ENCODE results near the gene IQCC.
A peak's percentile ranks its signal among the peaks of the same experiment; 100 is the strongest.

IQCC gene

GRCh38 chr1:32220746-32221580 is 15.5 kb downstream of the IQCC start:
- Histone ChIP-seq H4K20me1 (ENCODE audit: insufficient read depth, low read length) (no peaks in the 10 kb centered on the region), H3K79me2 (ENCODE audit: insufficient read depth, low read length) (peaks cover 15% of the 10 kb centered on the region), H3F3A (ENCODE audit: insufficient read depth, low read length) (no peaks in the 10 kb centered on the region), H3K9ac (ENCODE audit: low read length) (peak overlapping the region; percentile 84; the same call in 1 of the 2 replicates), H2AFZ (ENCODE audit: low read length) (no peak overlapping the region), H3K27me3 (ENCODE audit: insufficient read depth, low read length) (no peaks in the 10 kb centered on the region), H3K27ac (ENCODE audit: low read depth, low read length, poor library complexity, severe bottlenecking) (peak overlapping the region; percentile 73), H3K4me2 (ENCODE audit: low read length) (peak overlapping the region; percentile 62), H3K4me1 (ENCODE audit: insufficient read depth, low read length, severe bottlenecking) (peaks cover 31% of the 10 kb centered on the region), H3K9me3 (ENCODE audit: low read length) (no peaks in the 10 kb centered on the region), H3K4me3 (ENCODE audit: low read depth, low read length, poor library complexity, severe bottlenecking) (peak overlapping the region; percentile 84), H3K36me3 (ENCODE audit: insufficient read depth, low read length) (peaks cover 33% of the 10 kb centered on the region), H3K9me2 (ENCODE audit: low read depth, low read length) (no peaks in the 10 kb centered on the region)
- no peak for TF ChIP-seq CTCF (IDR thresholded peaks at IDR 0.05; ENCODE audit: low read length)
- TF ChIP-seq EZH2 (IDR thresholded peaks at IDR 0.05; ENCODE audit: borderline replicate concordance, low read length), result no peak

- H3K4me3 ChIP-seq (ENCODE audit: low read depth, low read length, poor library complexity, severe bottlenecking), result peak overlapping the region; percentile 84
Measured at GRCh38 chr1:32221581-32221979, 16.1 kb downstream of the IQCC start.

GRCh38 chr1:32221980-32222755 is 16.7 kb downstream of the IQCC start, which contains the start of the genes EIF3I and TMEM234:
TSS of gene EIF3I (plus strand) at chr1:32222407. CDS start at chr1:32222442, 35 bp downstream.
TSS of gene TMEM234 (minus strand) at chr1:32222353. CDS start at chr1:32222322, 31 bp downstream.
- peaks cover 28% of the 10 kb centered on the region for H3K36me3 ChIP-seq (ENCODE audit: insufficient read depth, low read length)
- TF ChIP-seq CTCF (IDR thresholded peaks at IDR 0.05; ENCODE audit: low read length) (no peak), EZH2 (IDR thresholded peaks at IDR 0.05; ENCODE audit: borderline replicate concordance, low read length) (no peak)
- no peak within 1 kb of the TSS for H2AFZ ChIP-seq (ENCODE audit: low read length)
- H3K9me2 ChIP-seq (ENCODE audit: low read depth, low read length), result no peaks in the 10 kb centered on the region
- H4K20me1 ChIP-seq (ENCODE audit: insufficient read depth, low read length), result no peaks in the 10 kb centered on the region
- no peaks in the 10 kb centered on the region for H3K27me3 ChIP-seq (ENCODE audit: insufficient read depth, low read length)
- H3K79me2 ChIP-seq (ENCODE audit: insufficient read depth, low read length), result peaks cover 15% of the 10 kb centered on the region
- no peaks in the 10 kb centered on the region for H3K9me3 ChIP-seq (ENCODE audit: low read length)
- H3K4me3 ChIP-seq (ENCODE audit: low read depth, low read length, poor library complexity, severe bottlenecking), result peak within 1 kb of the TSS; percentile 84
- H3K4me1 ChIP-seq (ENCODE audit: insufficient read depth, low read length, severe bottlenecking), result peaks cover 31% of the 10 kb centered on the region
- H3F3A ChIP-seq (ENCODE audit: insufficient read depth, low read length), result no peaks in the 10 kb centered on the region
- peak within 1 kb of the TSS; percentile 62 for H3K4me2 ChIP-seq (ENCODE audit: low read length)
- peak within 1 kb of the TSS; percentile 73 for H3K27ac ChIP-seq (ENCODE audit: low read depth, low read length, poor library complexity, severe bottlenecking)
- peak within 1 kb of the TSS; percentile 84 for H3K9ac ChIP-seq (ENCODE audit: low read length)

More at GRCh38 chr1:32221581-32221979, 16.1 kb downstream of the IQCC start:
- H3K9ac ChIP-seq (ENCODE audit: low read length), result peak overlapping the region; percentile 84
- peaks cover 15% of the 10 kb centered on the region for H3K79me2 ChIP-seq (ENCODE audit: insufficient read depth, low read length)
- H3K4me1 ChIP-seq (ENCODE audit: insufficient read depth, low read length, severe bottlenecking), result peaks cover 31% of the 10 kb centered on the region
- H4K20me1 ChIP-seq (ENCODE audit: insufficient read depth, low read length), result no peaks in the 10 kb centered on the region
- H2AFZ ChIP-seq (ENCODE audit: low read length), result no peak overlapping the region
- peak overlapping the region; percentile 73 for H3K27ac ChIP-seq (ENCODE audit: low read depth, low read length, poor library complexity, severe bottlenecking)
- peaks cover 32% of the 10 kb centered on the region for H3K36me3 ChIP-seq (ENCODE audit: insufficient read depth, low read length)
- no peaks in the 10 kb centered on the region for H3K9me3 ChIP-seq (ENCODE audit: low read length)
- peak overlapping the region; percentile 62 for H3K4me2 ChIP-seq (ENCODE audit: low read length)
- H3F3A ChIP-seq (ENCODE audit: insufficient read depth, low read length), result no peaks in the 10 kb centered on the region
- TF ChIP-seq CTCF (IDR thresholded peaks at IDR 0.05; ENCODE audit: low read length) (no peak), EZH2 (IDR thresholded peaks at IDR 0.05; ENCODE audit: borderline replicate concordance, low read length) (no peak)
- H3K9me2 ChIP-seq (ENCODE audit: low read depth, low read length), result no peaks in the 10 kb centered on the region
- no peaks in the 10 kb centered on the region for H3K27me3 ChIP-seq (ENCODE audit: insufficient read depth, low read length)
